HepG2 (cell line): ENCODE data around the gene CAMTA2.

Source experiments
- ARNT ChIP-seq: fragments of 450-650 bp; IDR thresholded peaks from 2 replicates; pipeline ENCODE4 v1.6.1; 2017
- CC2D1A ChIP-seq: sonication (generic); formaldehyde crosslinking; IDR thresholded peaks from 2 replicates; pipeline ENCODE4 v1.8.1; 2023; ENCODE audit warnings: mild to moderate bottlenecking, missing genetic modification reagents
- CTCF ChIP-seq: sonication (generic); formaldehyde crosslinking; IDR thresholded peaks from 2 replicates; pipeline ENCODE4 v1.5.0; 2020; ENCODE audit warnings: mild to moderate bottlenecking, missing genetic modification reagents, moderate library complexity
- TBP ChIP-seq: sonication (generic); formaldehyde crosslinking; IDR thresholded peaks from 2 replicates; pipeline ENCODE4 v1.5.0; 2020; ENCODE audit warnings: missing genetic modification reagents

GRCh38 chr17:5002121-5002788 is 14.8 kb upstream of the CAMTA2 start:
- no peak for TF ChIP-seq TBP (CRISPR knock-in tag)
- no peak for TF ChIP-seq CTCF (CRISPR knock-in tag)
- TF ChIP-seq CC2D1A (CRISPR knock-in tag) = no peak
- no peak for TF ChIP-seq ARNT
